GM18499 (cell line): ENCODE data around the gene ADGRV1.
"Not testable (repeated sequence)": the region's sequence is repeated elsewhere in the genome, so short reads cannot be mapped to it uniquely, and the experiment has no call there.

Experiments
- ATAC-seq: cut with Tn5 transposase; IDR thresholded peaks from one replicate; pipeline ENCODE4 v1.9.1; 2021; ENCODE audit warnings: moderate number of reproducible peaks; ENCODE audit not compliant: insufficient read depth, unreplicated experiment

Gene ADGRV1

DNA sequence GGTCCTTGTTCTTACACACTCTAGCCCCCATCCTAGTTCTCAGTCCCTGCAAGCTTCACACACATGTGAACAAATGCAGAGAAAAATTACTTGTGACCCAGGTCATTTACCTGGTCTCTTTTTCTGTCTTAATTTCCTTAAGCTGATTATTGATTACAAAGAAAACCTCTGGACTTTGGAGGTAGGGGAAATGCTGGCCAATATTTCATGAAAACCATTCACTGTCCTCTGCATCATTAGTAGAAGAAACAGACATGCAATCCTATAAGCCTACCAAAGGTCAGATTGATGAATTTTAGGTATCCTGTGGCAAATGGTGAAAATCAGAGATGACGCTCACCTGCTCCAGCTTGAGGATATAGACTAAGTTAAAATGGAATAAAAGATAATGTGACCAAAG, 457.7 kb downstream of the ADGRV1 start:
- no peak for ATAC-seq

DNA sequence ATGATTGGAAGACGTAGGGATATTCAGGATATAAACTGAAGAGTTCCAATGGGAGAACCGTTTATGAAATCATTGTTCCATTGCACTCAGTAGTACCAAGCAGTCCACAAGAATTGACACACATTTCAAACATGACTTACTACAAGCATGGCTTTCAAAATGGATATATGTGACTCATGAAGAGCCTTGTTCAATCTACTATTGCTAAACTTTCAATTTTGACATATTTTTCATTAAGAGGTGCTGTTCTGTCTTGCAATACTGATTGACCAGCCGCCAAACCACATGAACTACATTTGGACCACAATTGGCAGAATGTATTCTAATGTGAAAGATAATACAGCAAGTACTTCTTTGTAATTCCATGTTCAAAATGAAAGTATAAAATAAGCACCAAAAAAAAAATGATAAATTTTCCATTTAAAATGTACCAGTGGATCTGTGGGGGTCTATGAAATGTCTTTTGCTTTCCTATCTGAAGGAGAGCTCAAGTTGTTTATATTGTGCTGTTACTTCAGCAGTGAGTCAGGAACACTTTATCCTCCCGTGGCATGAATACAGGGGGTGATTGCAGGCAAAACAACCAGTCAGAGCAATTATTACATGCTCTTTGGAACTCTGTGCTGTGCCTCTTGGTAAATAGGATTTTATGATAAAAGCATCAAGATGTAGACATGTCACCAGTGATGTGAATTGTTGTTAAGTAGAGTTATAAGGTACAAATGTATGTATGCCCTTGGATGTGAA, 458.5 kb downstream of the ADGRV1 start:
- no peak for ATAC-seq

DNA sequence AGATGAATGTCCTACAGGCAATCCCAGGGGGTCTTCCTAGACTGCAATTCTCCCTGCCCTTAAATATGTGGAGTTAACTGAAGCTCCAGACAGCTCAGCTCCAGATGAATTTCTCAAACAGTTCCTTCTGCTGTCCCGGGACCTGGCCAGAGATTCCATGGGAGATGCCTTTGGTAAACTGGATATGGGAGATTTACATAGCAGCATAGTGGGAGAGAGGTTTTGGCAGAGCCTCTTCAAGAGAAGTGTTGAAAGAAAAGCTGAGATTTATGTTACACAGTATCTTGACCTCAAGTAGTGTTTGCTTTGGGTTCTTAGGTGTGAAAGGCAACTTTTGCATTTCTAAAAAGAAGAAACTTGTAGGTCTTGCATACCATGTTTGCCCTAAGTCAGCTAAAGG, 459.6 kb downstream of the ADGRV1 start:
- ATAC-seq: no peak

DNA sequence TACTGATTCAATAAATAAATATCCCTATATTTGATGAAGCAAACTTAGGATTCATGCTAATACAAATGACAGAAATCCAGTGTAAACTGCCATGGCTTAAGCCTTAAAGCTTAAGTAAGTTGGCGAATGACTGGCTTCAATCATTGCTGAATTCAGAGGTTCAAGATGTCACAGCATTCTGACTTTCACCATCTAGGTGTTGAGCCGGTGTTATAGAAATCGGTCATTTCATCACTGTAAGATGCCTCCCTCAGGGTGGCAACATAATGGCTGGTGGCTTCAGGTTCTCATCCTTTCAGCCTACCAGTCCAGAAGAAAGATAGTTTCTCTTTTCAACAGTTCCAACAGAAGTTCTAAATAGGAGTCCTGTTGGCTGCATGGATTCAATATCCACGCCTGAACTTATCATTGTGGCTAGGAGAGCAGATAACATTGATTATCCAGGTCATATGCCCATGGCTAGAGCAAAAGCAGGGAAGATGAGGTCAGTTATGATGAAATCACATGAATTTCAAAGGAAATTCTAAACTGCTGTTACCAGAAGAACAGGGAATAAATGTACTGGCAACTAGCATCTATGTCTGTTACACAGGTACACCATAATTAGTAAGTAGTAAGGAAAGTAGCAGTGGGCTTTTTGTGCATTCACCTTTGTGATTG, 460.2 kb downstream of the ADGRV1 start:
- no peak for ATAC-seq

DNA sequence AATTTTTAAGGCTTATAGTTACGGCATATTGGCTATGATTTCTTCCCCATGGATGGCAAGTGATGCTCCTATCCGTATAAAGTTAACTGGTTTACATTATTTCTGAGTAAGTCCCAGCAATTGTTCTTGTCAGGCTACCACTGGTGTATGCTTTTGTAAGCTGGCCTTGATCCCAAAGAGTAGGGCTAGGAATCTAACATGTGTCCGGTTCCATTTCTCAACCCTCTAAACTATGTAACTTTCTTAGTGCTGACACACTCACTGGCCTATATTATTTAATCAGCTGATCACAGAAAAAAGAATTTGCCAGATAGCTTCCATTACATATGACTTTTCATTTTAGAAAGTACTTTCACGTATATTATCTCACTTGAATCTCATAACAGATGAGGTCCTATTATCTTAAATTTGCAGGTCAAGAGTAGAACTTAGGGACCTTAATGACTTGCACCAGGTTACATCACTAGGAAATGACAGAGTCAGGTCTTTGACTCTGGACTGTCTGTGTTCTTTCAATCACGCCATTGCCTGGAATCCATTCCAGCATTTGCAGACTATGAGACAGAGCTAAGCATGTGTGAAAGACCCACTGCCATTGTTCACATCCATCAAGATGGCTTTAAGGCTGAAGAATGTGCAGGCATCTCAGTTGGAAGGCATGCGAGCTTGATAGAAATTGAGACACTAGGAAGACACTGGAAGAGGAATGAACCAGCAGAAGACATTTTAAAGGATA, 461.6 kb downstream of the ADGRV1 start:
- no peak for ATAC-seq

DNA sequence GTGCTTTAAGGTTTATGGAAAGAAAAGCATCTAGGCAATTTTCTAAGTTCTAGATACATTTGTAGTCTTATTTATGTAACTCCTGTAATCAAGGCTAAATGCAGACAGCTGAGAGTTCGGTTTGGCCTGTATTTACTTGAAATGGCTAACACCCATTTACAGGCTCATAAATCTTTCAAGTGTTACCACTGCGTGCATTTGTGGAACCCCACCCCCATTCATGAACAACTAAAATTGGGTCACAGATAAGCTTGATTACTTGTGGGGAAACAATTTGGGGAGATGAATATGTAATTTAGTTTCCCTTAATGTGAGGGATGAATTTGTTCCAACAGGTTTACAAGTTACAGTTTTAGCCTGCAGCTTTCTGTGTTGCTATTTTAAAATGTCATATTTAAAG, 463.9 kb downstream of the ADGRV1 start:
- no peak for ATAC-seq

DNA sequence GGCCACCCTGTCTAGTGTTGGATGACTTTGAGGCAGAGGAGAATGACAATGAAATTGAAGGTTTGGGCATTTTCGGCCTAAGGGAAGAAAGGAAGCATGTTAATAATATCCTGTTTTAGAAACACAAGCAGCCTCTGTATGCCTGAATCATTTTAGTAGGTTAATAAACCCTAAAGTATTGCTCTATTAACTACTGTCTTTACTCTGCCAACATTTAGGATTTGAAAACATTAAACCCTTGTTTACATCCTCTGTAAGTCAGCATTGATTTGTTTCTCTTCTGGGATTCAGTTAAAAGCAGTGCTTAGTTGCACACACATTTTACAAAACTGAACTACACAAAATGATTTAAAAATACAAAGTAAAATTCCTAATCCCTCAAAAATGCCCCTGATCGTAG, 465.6 kb downstream of the ADGRV1 start:
- no peak for ATAC-seq

DNA sequence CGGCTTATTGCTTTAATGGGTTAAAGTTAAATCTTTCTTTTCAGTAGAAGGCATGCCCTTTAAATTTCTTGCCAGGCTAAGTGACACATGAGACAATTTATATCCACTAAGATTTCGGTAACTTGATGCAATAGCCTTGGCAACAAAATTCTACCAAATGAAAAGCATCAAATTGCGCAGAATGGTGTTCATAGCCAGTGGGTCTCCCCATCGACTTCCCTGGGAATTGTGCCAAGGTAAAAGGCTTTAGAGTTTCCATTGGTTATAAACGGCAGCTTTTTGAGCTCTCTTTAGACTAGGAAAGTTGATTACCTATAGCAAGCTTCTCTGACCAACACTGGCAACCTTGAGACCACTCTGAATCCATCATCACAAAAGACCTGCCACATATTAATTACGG, 466.1 kb downstream of the ADGRV1 start:
- ATAC-seq: no peak

DNA sequence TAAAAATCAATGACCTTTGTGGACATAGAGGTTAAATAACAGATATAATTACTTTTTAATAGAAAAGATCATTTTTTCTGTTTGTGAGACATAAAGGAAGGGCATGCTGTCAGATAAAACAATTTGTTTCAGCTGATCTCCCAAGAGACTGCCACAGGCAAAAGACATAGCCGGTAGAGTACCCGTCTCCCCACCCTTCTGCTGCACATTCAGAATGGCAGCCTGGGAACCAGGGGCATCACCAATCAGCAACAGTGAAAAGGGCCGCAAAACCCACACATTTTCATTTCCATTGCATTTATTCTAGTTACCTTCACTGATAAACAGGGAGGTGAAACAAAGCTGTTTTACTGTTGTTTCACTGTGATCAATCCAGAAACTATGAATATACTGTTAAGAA, 466.9 kb downstream of the ADGRV1 start:
- ATAC-seq: no peak

DNA sequence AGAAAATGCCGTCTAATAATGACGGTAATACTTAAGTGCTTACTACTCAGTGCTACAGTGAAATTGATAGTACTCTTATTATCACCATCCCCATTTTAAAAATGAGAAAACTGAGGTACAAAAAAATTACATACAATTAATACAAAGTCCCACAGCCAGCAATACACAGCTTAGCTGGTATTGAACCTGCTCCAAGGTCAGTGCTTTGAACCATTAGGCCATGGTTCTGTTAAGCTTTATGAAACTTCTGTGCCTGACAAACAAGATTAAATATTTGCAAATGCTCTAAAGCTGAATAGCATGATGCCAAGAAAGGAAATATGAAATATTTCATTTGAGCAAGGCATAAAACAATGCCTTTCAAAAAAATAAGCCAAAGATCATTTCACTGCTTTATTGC, 467.4 kb downstream of the ADGRV1 start:
- no peak for ATAC-seq

DNA sequence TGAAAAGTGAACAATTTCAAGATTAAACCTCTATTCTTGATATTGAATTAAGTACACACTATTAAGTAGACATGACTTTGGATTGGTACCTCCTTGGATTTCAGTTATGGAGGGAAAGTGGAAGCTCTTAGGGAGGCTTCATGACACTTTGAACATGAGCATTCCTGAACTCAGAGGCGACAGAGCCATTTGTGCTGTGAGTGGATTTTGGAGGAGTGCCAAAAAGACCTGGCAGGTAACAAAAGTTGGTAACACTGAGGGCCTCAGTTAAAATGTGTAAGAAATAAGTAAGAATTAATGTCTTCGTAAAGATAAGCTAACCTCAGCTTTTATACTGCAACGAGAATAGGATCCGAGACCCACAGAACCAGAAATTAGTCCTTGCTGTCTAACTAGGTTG, 467.9 kb downstream of the ADGRV1 start:
- no peak for ATAC-seq

DNA sequence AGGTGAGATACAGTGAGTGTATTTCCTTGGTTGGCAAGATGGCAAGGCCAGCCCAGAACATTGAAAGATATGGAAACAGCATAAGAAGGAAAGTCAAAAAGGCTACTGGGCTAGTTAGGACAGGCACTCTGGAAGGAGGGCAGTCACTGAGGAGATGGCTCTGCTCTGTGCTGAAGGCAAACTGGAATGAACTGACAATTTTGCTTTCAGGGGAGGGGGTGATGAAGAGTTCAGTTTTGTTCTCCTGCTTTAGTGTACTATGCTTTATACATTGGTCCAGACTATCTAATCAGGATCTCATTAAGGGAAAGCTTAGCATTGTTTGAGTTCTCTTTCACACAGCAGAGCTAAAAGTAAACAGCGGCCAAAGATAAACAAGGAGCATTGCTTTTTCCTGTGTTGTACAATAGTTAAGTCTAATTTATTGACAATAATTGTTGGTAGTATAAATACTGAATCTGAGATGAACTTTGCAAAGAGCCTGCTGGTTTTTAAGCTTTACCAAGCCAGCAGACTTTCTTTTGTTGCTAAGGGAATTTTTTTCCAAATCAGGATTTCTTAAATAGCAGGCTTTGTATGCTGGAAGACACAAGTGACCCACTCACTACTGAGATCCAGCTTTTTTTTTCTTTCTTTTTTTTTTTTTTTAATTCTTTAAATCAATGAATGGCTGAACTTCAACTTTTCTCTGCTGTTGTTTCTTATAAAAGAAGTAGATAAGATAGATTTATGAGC, 469.0 kb downstream of the ADGRV1 start:
- ATAC-seq: no peak

DNA sequence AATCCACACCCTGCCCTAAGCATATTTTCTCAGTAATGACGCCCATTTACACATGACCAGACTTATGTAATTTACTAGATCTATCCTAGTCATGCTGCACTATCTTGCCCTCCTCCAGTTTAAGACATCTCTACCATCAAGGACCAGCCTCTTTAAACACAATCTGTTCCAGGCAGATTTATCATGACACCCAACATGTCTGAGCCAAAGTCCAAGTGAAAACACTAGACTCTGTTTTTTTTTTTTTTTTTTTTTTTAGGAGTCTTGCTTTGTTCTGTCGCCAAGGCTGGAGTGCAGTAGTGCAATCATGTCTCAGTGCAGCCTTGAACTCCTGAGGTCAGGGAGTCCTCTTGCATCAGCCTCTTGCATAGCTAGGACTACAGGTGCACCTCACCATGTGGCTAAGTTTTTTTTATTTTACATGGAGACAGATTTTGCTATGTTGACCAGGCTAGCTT, 469.9 kb downstream of the ADGRV1 start:
- no peak for ATAC-seq

DNA sequence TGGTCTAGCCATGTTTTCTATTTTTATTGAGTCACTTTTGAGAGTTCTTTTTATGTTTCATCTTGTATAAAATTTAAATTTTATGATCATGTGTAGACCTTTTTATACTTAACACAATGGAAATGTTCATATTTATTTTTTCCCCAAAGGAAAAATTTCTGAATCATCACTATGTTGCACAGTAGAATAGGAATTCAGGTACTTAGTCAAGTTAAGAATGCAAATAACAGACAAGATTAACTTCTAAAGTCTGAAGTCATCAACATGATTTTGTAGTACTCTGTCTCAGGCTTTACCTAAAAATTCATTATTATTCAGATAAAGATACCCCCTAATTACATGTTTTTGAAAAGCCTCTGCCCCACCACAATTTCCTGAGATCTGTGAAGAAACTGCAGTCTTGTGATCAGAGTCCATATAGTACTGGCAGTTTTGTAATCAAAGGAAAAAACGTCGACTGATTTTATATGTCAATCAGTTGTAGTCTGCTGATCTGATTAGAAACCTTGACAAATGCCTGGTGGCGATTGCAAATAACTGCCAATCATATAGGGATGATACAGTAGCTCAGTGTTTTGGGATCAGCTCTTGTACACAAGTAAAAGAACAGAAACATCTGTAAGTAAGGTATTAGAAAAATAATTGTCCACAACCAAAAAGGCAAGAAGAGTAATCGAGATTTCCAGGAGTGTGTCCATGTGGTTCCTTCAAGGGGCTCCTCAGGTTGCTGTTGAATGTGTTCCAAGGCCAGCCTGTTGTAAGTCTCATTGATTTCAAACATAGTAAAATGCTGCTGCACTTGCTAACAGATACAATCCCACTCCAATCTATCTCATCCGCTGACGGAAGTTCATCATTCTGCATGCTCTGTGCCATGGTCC, 472.2 kb downstream of the ADGRV1 start:
- ATAC-seq: no peak

DNA sequence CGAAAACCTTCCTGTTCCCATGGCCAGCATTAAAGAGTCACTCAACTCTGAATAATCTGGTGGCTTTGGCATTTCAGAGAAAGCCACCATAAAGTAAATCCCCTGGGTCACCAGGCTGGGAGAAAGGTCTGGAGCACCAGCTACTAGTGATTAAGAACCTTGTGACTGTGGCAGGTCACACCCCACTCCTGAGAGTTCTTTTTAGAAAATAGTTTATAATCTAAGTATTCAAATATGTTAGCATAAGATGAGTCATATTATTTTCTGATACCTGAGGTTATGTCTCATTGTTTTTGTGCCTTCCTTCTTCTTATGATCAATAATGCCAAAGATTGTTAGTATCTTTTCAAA, 472.8 kb downstream of the ADGRV1 start:
- no peak for ATAC-seq

DNA sequence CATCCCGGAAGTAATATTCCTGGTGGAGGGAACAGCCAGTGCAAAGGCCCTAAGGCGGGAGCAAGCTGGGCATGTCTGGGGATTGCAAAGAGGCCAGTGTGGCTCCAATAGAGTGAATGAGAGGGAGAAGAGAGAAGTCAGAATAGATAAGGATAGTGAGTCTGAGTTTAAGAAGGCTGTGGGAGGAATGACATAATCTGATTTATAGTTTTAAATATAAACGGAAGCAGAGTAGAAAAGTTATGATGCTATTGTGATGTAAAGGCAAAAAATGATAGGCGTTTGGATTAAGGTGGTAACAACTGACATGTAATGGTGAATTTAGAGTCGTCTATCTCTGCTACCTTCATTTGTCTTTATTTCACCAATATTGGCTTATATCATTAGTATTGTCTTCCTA, 473.5 kb downstream of the ADGRV1 start:
- ATAC-seq: no peak

DNA sequence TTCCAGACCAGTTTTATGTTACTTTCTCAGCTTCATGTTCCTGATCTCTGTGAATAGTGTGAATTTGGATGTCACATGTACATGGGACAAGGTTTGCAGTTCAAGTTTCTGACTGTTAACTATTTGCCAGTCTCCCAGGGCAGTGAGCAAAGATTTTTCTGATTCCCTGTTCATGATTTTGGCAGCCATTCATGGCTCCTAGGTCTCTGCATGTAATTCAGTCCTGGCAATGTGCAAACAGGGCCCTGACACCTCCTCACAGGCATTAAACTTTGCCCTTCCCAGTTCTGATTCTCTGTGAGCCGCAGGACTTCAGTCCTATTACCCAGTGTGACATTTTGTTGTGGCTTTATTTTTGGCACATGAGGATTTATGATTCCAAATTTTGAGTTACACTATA, 474.8 kb downstream of the ADGRV1 start:
- no peak for ATAC-seq

DNA sequence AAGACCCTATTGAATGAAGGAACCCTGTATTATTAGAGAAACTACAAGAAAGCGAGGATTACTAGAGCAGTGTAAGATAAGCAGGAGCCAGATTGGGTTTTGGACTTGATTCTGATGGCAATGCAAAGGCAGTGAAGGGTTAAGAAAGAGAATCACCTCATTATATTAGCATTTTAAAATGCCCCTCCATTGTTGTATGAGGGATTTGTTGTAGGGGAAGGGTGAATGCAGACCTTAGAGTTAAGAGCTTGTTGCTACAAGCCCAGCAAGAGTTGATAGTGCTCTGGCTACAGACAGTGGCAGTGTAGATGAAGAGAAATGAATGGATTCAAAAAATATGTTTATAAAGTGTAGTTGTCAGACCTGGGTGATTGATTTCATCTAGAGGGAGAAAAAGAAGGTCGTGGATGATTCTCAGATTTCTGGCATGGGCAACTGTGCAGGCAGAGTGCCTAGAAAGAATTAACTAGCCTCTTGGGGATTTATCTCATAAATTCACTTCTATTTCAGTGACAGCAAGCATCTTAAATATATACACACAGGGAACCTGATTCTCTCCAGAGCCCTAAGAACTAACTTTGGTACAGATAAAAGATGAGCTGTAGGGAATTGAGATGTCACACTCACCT, 479.7 kb downstream of the ADGRV1 start:
- ATAC-seq: no peak

DNA sequence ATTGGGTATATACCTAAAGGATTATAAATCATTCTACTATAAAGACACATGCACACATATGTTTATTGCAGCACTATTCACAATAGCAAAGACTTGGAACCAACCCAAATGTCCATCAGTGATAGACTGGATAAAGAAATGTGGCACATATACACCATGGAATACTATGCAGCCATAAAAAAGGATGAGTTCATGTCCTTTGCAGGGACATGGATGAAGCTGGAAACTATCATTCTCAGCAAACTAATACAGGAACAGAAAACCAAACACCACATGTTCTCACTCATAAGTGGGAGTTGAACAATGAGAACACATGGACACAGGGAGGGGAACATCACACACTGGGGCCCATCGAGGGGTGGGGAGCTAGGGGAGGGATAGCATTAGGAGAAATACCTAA, 482.5 kb downstream of the ADGRV1 start:
- not testable (repeated sequence) for ATAC-seq
